Measurements from ENCODE around the gene ARHGAP26.
"Not testable (repeated sequence)": the region's sequence is repeated elsewhere in the genome, so short reads cannot be mapped to it uniquely, and the experiment has no call there.

ARHGAP26 gene

GRCh38 chr5:142941245-142941644 lies 171.1 kb downstream of the ARHGAP26 start:
- no peak for DNase-seq

DNA sequence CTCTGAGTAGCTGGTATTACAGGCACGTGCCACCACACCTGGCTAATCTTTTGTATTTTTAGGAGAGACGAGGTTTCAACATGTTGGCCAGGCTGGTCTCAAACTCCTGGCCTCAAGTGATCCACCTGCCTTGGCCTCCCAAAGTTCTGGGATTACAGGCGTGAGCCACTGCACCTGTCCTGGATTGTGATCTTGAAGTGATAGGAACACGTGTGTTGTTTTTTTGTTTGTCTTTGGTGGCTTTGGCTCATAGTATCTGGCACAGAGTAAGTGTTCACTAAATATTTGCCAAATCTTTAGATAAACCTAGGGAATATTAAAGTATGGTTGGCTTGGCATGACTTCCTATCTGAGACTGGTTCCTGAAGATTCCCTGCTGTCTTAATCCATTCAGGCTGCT lies 172.7 kb downstream of the ARHGAP26 start:
- DNase-seq, result no peak

DNA sequence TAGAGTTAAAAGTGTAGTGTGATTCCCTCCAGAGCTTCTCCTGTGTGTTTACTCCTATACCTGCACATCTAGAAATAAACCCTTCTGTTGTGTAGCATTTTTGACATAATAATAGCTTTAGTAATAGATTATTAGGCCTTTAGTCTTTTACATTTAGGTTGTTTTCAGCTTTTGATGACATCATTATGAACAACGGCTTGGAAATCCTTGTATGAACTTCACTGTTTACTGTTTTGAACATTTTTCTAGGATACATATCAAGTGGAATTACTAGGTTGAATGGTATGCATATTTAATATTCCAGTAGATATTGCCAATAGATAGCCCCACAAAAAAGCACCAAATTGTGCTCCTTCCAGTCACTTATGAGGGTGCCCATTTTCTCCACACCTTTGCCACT lies 174.0 kb downstream of the ARHGAP26 start:
- no peak for DNase-seq

- DNase-seq, result no peak
Measured at GRCh38 chr5:142945321-142945720, 175.1 kb downstream of the ARHGAP26 start.

DNA sequence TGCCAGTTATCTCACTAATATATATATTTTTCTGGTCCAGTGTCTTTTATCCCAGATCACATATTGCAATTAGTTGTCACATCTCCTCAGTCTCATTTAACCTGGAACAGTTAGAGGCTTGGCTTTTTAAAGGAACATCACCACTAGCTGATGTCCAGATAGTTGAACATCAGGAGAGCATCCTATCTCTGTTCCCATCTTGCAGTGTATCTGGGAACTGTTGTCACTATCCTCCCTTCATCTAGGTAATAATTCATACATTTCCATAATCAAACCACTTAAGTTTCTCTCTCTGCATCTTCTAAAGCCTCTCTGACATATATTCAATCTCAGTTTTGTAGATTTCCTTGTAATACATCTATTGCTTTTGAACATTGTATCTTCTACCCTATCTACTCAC lies 175.7 kb downstream of the ARHGAP26 start:
- DNase-seq, result no peak

GRCh38 chr5:142946547-142947426 lies 176.6 kb downstream of the ARHGAP26 start:
- DNase-seq, result no peak

DNA sequence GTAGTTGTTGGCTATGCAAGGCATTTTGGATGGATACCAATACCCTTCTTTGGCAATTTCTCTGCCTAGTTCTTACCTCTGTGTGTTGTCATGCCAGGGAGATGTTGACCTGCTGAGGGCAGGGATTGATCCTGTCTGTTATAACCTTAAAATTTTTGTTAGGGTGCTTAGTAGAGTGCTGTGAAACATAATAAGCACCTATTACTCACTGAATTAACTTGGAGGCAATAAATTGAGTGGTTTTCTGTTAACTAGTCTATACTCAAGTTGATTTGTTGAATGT lies 177.2 kb downstream of the ARHGAP26 start:
- DNase-seq, result no peak

DNA sequence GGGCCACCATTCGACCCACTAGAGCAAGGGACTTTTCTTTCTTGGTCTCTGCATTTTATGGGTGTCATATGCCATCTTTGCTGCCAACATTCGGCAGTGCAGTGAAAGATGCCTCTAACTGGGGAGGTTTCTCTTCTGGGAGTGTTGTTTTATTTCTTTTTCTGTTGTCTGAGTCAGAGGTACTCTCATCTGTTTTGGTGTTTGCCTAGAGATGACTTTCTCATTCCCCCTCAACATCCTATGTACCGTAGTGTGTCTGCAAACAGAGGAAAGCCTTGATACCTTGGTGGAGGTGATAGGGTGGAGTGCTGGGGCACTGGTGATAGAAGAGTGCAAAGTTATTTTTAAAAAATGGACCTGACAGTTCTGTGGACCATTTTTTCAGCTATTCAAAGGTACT lies 182.1 kb downstream of the ARHGAP26 start:
- DNase-seq, result no peak

GRCh38 chr5:142952871-142953270 lies 182.7 kb downstream of the ARHGAP26 start:
- DNase-seq, result not testable (repeated sequence)

DNA sequence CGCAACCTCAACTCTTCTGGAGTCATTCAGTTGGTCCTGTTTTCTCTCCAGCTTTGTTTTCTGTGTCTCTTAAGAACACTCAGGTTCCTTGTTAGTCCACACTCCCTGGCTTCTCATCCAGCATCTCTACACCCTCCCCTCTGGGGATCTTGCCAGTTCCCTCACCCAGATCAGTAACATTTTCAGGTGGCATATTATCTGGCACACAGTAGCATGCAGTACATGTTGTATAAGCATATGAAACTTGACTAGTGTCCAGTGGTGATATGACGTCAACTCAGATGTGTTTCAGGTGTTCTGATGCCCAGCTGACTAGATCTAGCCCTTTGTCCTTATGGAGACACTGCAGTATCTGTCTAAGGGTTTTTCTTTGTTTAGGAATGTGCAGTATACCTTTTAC lies 184.3 kb downstream of the ARHGAP26 start:
- no peak for DNase-seq

- DNase-seq, result no peak
Measured at GRCh38 chr5:142955628-142956027, 185.5 kb downstream of the ARHGAP26 start.

DNA sequence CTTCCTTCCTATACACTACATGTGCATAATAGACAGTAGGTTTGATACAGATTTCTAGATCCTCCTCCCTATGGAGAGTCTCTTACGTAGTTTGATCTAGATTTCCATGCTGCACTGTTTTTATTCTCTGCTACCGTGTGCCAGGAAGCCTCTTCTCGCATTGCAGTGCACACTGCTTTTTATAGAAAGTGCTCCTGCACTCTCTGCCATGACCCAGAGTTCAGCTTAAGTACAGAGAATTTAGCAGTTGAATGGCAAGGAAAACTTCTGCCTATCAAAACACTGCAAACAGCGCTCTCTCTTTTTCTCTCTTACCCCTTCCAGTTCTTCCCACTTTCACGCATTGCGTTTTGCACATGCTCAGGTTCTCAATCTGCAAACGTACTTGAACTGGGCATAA lies 187.4 kb downstream of the ARHGAP26 start:
- no peak for DNase-seq

GRCh38 chr5:142958944-142959682 lies 188.9 kb downstream of the ARHGAP26 start:
- no peak for DNase-seq

DNA sequence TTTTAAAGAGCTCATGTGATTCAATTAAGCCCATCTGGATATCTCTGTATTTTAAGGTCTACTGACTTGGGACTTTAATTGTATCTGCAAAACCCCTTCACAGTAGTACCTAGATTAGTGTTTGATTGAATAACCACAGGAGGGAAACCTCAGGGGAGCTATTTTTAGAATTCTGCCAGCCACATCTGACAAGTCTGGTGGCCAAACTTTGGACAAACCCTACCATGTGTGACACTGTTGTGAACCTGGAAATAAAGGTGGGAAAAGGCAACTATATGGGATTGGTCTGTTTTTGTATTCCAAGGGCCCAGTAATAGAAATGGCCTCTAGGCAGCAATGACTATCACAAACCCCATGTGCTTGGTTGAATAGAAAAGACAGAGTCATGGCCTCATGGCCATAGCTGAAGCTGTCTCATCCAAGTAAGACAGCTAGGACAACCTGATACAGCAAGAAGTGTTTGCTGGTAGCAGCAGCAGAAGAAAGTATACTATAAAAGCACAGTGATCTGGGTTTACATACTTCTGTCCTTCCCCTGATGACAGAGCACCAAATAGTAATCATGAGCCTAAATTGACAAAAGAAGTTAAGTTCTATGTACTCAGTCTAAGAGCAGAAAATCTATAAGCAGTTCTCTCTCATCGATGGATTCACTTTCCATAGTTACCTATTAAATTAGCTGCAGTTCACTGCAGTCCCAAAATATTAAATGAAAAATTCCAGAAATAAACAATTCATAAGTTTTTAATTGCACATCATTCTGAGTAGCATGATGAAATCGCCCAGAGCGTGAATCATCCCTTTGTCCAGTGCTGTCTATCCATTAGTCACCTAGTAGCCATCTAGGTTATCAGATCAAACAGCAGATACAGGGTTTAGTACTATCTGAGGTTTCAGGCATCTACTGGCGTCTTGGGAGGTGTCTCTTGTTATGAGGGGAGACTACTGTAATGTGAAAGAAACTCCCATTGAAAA lies 189.8 kb downstream of the ARHGAP26 start:
- no peak for DNase-seq

- no peak for DNase-seq
Measured at GRCh38 chr5:142961440-142962173, 191.4 kb downstream of the ARHGAP26 start.

DNA sequence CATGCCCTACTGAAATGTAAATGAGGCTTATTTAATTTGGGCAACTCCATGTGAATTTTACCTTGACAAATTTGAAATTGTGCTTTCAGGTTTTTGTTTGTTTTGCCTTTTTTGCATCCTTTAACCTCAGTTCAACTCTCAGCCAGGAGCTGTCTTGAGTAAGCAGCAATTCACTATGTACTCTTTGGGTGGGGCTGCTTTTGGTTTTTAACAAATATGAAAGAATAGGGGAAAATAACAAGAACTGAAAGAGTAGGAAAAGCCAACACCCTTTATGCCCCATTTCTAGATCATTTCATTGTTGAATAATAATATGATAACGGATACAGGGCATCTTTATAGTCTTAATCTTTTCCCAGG lies 192.0 kb downstream of the ARHGAP26 start:
- DNase-seq, result no peak

GRCh38 chr5:142965258-142966120 lies 195.3 kb downstream of the ARHGAP26 start:
- peak; percentile 34 to 41 for DNase-seq

DNA sequence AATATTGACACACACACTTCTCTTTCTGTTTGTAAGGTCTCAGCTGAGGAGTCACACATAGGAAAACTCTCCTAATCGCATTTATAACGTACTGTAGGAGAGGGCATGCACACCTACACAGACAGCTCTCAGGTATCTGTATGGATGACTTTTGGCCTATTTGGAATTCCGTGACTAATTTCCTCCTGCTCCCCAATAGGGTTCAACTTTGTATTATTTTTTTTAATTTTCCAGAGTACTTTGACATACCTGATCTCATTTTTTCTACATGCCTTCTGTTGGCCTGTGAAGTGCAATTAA lies 195.9 kb downstream of the ARHGAP26 start:
- DNase-seq, result no peak

GRCh38 chr5:142969186-142969585 lies 199.0 kb downstream of the ARHGAP26 start:
- DNase-seq, result no peak

- DNase-seq, result no peak
Measured at GRCh38 chr5:142969624-142970439, 199.7 kb downstream of the ARHGAP26 start.

Measured in activated T-cell treated with anti-CD3 and anti-CD28 coated beads, Interleukin-2, amount 50 U/mL, for 48 hours (primary cell).